Natural killer cell (primary cell): Measurements from ENCODE around the gene SLX4IP. TPM values are rescaled to one million over a fixed set of nuclear protein-coding genes. Genes with fewer than 3 reads are reported as not detected.

ENCODE experiments used
- ATAC-seq, 3 donors: fragments of 150-1000 bp in 2 of 3; fragments of 200-7000 bp in 1 of 3; cut with Tn5 transposase; 1 replicate in 1 of 3; 2 replicates in 2 of 3; pipeline ENCODE4 v1.10.0; 2021; ENCODE audit warnings: mild to moderate bottlenecking in 2 of 3, moderate library complexity in 2 of 3
- DNase-seq, 2 donors: peaks; one replicate each; pipeline versions ENCODE4 v3.0.0 to v3.0.0-alpha.2; 2013 to 2021; ENCODE audit warnings: mixed read lengths in 1 of 2
- H3K27ac ChIP-seq: one replicate; pipeline ENCODE4 v1.5.1; 2013; ENCODE audit warnings: mild to moderate bottlenecking, low read length
- H3K27me3 ChIP-seq: one replicate; pipeline ENCODE4 v1.6.1; 2013; ENCODE audit warnings: low read length; ENCODE audit not compliant: control insufficient read depth, insufficient read depth
- H3K36me3 ChIP-seq: one replicate; pipeline ENCODE4 v1.6.1; 2013; ENCODE audit warnings: low read length; ENCODE audit not compliant: control insufficient read depth, insufficient read depth
- H3K4me1 ChIP-seq: one replicate; pipeline ENCODE4 v1.6.1; 2013; ENCODE audit warnings: low read length; ENCODE audit not compliant: control insufficient read depth, insufficient read depth
- H3K4me3 ChIP-seq: one replicate; pipeline ENCODE4 v1.5.1; 2013; ENCODE audit warnings: low read length
- H3K9me3 ChIP-seq: one replicate; pipeline ENCODE4 v1.6.1; 2013; ENCODE audit warnings: low read length; ENCODE audit not compliant: control insufficient read depth, insufficient read depth
- H3K27ac Mint-ChIP-seq, 2 donors: one replicate each; pipeline ENCODE4 v1.8.0; 2022; ENCODE audit warnings: mild to moderate bottlenecking in 2 of 2, mixed read lengths in 2 of 2, moderate library complexity in 1 of 2
- H3K27me3 Mint-ChIP-seq, 2 donors: one replicate each; pipeline ENCODE4 v1.8.0; 2022; ENCODE audit warnings: low read depth in 2 of 2, mixed read lengths in 2 of 2
- H3K36me3 Mint-ChIP-seq: one replicate; pipeline ENCODE4 v1.8.0; 2022; ENCODE audit warnings: mixed read lengths
- H3K4me1 Mint-ChIP-seq, 2 donors: one replicate each; pipeline ENCODE4 v1.8.0; 2022; ENCODE audit warnings: mixed read lengths in 2 of 2
- H3K4me3 Mint-ChIP-seq: one replicate; pipeline ENCODE4 v1.8.0; 2022; ENCODE audit warnings: mild to moderate bottlenecking, moderate library complexity, mixed read lengths
- H3K9me3 Mint-ChIP-seq, 2 donors: one replicate each; pipeline ENCODE4 v1.8.0; 2022; ENCODE audit warnings: mixed read lengths in 2 of 2
- WGBS: methylation state at CpG from one replicate; pipeline ENCODE4 v1.1.7; 2013; ENCODE audit warnings: missing lambda C conversion rate; ENCODE audit not compliant: insufficient coverage; 5-methylcytosine and 5-hydroxymethylcytosine counted together
- intact Hi-C: fragments of 100-400 bp; cut with micrococcal nuclease; formaldehyde crosslinking; loops from one replicate; pipeline ENCODE4 v1.14.2; 2022
- total RNA-seq, 4 donors: library from RNA; stranded (reverse); fragments of 120-200 nt in 1 of 4; gene quantifications; one replicate each; pipeline versions ENCODE4 v1.2.3 to v1.2.4, GENCODE V29; 2013 to 2022
- TF ChIP-seq, protein P1 (sequence below): fragments of 200-600 bp; IDR thresholded peaks from one replicate; pipeline ENCODE4 v1.8.0; 2022; ENCODE audit warnings: antibody characterized with exemption

Gene SLX4IP
- total RNA-seq, 3 donors from 2014 or later (not counting 1 experiment from before 2014, with no cell fraction given): 2.9 to 5.5 (median 5.2) TPM

DNA sequence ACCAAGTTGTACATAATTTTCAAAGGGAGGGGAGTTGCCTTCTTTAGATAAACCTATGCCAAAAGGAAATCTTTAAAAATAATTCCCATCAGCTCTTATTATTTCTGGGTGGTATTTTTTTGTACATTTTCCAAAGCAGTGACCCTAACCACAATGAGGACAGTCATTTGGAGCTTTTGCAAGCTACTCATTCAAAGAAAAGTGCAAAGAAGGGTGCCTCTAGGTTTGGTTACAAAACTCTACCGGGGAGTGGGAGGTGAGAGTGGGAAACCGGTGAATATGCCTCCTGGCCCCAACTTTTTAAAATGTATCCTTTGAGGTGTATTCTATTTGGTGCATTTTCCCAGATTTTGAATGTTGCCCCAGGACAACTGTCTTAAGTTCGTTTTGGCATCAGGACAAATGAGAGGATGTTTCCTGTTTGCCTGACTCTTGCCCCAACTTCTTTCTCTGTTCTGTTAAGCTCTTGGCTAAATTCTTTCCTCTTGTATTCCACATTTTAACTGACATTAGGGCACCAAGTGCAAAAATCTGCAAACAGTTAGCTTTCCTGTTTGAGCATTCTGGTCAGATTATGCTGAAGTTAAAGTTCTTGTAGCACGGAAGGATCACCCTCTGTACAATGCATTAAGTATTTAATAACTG lies 78.9 kb downstream of the SLX4IP start:
- no peaks in the 10 kb centered on the region for H3K36me3 Mint-ChIP-seq
- H3K27me3 ChIP-seq: no peaks in the 10 kb centered on the region
- no peaks in the 10 kb centered on the region for H3K27me3 Mint-ChIP-seq
- peaks cover 15% of the 10 kb centered on the region for H3K4me1 ChIP-seq
- no peaks in the 10 kb centered on the region for H3K9me3 Mint-ChIP-seq
- no peak overlapping the region for H3K4me3 ChIP-seq
- ATAC-seq (no peak), DNase-seq (no peak)
- no peaks in the 10 kb centered on the region for H3K36me3 ChIP-seq
- H3K27ac Mint-ChIP-seq: peak overlapping the region; percentile 19 to 63
- H3K9me3 ChIP-seq: no peaks in the 10 kb centered on the region
- no peak overlapping the region for H3K4me3 Mint-ChIP-seq
- H3K4me1 Mint-ChIP-seq: peaks cover 35 to 52% of the 10 kb centered on the region in 2 donors
- no peak overlapping the region for H3K27ac ChIP-seq
- TF ChIP-seq, protein P1, sequence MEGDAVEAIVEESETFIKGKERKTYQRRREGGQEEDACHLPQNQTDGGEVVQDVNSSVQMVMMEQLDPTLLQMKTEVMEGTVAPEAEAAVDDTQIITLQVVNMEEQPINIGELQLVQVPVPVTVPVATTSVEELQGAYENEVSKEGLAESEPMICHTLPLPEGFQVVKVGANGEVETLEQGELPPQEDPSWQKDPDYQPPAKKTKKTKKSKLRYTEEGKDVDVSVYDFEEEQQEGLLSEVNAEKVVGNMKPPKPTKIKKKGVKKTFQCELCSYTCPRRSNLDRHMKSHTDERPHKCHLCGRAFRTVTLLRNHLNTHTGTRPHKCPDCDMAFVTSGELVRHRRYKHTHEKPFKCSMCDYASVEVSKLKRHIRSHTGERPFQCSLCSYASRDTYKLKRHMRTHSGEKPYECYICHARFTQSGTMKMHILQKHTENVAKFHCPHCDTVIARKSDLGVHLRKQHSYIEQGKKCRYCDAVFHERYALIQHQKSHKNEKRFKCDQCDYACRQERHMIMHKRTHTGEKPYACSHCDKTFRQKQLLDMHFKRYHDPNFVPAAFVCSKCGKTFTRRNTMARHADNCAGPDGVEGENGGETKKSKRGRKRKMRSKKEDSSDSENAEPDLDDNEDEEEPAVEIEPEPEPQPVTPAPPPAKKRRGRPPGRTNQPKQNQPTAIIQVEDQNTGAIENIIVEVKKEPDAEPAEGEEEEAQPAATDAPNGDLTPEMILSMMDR: no peak
- 48% methylated on average over 3 of the region's 4 CpGs for WGBS
- intact Hi-C loops: loop anchor here (5.0 kb wide), 2 partner anchors 38 to 82 kb away; partner anchors contain the start of gene MKKS

DNA sequence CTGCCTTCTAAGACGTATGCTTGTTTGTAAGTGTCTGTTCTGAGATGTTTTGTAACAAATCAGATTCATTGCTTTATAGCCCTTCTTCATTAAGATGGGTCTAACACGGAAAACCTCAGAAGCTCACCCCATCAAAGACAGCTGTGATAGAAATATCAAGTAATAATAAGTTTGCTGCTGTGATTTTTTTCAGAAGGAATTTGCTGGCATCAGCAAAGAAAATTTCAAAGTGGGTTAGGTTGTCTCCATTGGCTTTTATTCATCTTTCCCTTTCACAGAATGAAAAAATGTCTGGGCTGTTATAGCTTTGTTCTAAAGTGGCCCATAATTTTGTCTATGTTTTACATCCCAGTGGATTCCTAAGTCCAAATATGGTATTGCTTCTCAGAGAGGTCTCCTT lies 81.4 kb downstream of the SLX4IP start:
- H3K4me3 ChIP-seq: no peak overlapping the region
- no peaks in the 10 kb centered on the region for H3K9me3 ChIP-seq
- Mint-ChIP-seq H3K27ac (peak overlapping the region in 1 of 2 donors; percentile 48), H3K27me3 (no peaks in the 10 kb centered on the region), H3K36me3 (no peaks in the 10 kb centered on the region), H3K4me1 (peaks cover 48 to 63% of the 10 kb centered on the region in 2 donors), H3K4me3 (no peak overlapping the region), H3K9me3 (no peaks in the 10 kb centered on the region)
- no peak overlapping the region for H3K27ac ChIP-seq
- H3K27me3 ChIP-seq: no peaks in the 10 kb centered on the region
- WGBS: 71% methylated on average over 1 of the region's 2 CpGs
- peaks cover 7% of the 10 kb centered on the region for H3K4me1 ChIP-seq
- H3K36me3 ChIP-seq: no peaks in the 10 kb centered on the region
- no peak for DNase-seq
- TF ChIP-seq, protein P1: no peak
- intact Hi-C loops: no loop called here
- no peak for ATAC-seq

DNA sequence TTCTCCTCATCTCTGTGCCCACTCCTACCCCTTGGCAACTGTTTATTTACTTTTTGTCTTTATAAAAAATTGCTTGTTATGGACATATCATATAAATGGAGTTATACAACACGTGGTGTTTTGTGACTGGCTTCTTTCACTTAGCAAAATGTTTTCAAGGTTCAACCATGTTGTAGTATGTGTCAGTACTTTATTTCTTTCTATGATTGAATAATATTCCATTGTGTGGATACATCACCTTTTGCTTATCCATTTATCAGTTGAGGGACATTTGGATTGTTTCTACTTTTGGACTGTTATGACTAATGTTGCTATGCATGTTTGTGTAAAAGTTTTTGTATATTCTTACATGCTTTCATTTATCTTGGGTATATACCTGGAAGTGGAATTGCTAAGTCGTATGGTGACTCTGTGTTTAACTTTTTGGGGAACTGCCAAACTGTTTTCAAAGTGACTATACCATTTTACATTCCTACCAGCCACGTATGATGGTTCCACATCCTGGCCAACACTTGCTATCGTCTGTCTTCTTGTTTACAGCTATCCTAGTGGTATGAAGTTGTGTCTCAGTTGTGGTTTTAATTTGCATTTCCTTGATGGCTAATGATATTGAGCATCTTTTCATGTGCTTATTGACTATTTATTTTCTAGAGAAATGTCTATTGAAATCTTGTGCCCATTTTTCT lies 84.4 kb downstream of the SLX4IP start:
- H3K4me3 ChIP-seq: no peak overlapping the region
- ATAC-seq (peak; percentile 44 to 59 (median 52)), DNase-seq (peak in 1 of 2 donors; percentile 22)
- H3K27me3 Mint-ChIP-seq: no peaks in the 10 kb centered on the region
- peaks cover 43 to 46% of the 10 kb centered on the region in 2 donors for H3K4me1 Mint-ChIP-seq
- H3K36me3 ChIP-seq: no peaks in the 10 kb centered on the region
- intact Hi-C loops: no loop called here
- no peak overlapping the region for H3K4me3 Mint-ChIP-seq
- no peaks in the 10 kb centered on the region for H3K9me3 Mint-ChIP-seq
- H3K27ac Mint-ChIP-seq: peak overlapping the region in 1 of 2 donors; percentile 20
- TF ChIP-seq, protein P1: no peak
- peaks cover 5% of the 10 kb centered on the region for H3K4me1 ChIP-seq
- H3K9me3 ChIP-seq: no peaks in the 10 kb centered on the region
- no peaks in the 10 kb centered on the region for H3K27me3 ChIP-seq
- no peaks in the 10 kb centered on the region for H3K36me3 Mint-ChIP-seq
- H3K27ac ChIP-seq: no peak overlapping the region
- WGBS: 24% methylated on average over 3 of the region's 4 CpGs
